Left renal pelvis (tissue), 4 donors: ENCODE data around the gene SYT3. TPM values are rescaled to one million over a fixed set of nuclear protein-coding genes. Genes with fewer than 3 reads are reported as not detected.

ENCODE experiments used
- DNase-seq, 4 donors: peaks; one replicate each; pipeline ENCODE4 v3.0.0-alpha.2; 2013; ENCODE audit warnings: low read depth in 4 of 4, low spot score in 3 of 4
- polyA plus RNA-seq, 4 donors: library from polyadenylated mRNA; unstranded; fragments of 120-200 nt; gene quantifications; one replicate each; pipeline ENCODE4 v1.2.1, GENCODE V29; 2013; ENCODE audit not compliant: insufficient read length in 4 of 4

The SYT3 gene
- polyA plus RNA-seq, 4 donors = 0.25 to 1.7 (median 0.75) TPM

DNA sequence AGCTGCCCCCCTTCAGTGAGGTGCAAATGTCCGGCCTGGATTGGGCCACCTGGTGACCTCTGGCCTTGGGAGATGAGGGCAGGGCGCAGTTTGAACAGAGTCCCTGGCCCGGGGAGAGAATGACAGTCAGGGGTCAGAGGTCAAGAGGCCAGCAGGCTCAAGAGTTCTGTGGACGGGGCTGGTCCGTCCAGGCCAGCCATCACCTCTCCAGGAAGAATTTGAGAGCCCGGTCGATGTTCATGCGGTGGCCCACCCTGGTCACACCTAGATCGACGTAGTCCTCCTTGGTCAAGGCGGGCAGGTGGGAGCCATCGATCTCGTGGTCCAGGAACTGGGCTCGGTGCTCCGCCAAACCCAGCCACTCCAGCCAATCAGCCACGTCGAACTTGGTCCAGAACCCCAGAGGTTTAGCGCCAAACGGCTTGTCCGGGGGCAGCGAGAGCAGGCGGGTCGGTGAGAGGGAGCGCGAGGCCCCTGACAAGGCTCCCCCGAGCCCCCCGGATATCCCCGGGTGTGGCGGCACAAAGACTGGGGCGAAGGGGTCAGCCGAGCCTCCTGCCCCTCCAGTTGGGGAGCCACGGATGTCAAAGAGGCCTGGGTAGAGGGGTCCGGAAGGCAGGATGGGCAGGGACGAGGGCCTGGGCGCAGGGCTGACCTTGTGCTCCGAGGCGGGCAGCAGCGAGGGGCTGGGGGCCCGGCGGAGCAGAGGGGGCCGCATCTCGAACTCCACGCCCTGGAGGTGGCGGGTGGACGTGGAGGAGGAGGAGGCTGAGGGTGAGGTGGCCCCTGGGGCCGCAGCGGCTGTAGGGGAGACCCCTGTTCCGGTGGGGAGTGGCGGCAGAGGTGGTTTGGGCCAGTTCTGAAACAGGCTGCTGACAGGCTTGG lies 22.3 kb upstream of the SYT3 start:
- DNase-seq = no peak

DNA sequence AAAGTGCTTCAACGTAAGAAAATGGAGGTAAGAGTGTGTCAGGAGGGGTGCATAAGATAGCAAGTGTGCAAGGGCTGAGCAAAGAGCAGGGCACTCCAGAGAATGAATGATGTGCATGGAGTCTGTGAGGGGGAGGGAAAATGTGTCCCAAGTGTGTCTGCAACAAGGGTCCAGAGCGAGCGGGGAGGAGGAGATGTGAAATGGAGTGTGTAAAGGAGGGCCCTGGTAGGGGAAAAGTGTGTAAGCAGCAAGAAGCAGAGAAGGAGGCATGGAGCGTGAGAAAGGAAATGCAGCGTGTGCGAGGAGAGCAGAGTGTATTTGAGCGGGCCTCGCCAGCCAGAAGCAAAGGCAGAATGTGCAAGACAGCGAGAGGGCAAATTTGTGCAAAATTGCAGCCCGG lies 21.3 kb upstream of the SYT3 start:
- DNase-seq = no peak

DNA sequence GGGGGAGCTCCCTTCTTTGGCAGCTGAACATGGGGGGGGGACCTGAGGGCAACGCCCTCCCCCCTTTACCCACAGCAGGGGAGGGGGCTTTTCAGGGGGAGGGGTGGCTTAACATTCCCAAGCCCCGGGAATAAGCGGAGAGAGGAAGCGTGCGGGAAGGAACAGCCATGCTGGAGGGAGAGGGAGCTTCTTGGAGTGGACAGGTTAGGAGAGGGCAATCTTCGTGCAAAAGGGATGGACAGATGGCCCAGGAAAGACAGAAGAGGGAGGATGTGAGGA lies 20.3 kb upstream of the SYT3 start:
- DNase-seq = no peak

DNA sequence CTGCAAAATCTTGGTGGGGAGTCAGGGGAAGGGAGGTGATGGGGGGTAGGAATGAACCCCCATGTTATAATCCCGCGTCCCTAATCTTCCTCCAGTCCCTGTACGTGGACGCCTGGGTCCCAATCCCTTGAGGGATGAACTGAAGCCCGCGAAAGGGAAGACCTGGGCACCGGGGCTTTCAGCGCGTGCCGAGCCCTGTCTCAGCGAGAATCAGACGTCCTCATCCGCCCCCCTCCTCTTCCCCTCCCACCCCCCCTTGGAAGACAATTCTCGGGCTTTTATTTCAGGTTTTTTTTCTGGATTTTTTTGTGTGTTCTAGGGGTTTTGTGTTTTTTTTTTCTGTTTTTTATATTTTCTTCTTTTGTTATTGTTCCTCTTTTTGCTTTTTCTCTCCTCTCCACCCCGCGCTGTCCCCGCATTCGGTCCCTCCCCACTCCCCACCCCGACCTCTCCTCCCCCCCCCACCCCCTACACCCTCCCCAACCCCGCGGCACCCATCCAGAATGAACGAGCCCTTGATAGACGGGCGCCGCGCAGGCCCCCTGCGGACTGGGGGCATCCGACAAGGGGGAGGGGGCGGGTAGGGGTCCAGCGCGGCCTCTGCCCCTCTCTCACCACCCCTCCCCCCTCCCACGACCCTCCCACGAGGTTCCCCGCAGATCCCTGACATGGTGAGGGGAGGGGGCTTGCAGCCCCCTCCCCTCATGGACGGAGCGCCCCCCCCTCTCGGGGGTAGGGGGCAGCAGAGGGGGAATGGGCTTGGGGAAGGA lies 19.8 kb upstream of the SYT3 start:
- no peak for DNase-seq

DNA sequence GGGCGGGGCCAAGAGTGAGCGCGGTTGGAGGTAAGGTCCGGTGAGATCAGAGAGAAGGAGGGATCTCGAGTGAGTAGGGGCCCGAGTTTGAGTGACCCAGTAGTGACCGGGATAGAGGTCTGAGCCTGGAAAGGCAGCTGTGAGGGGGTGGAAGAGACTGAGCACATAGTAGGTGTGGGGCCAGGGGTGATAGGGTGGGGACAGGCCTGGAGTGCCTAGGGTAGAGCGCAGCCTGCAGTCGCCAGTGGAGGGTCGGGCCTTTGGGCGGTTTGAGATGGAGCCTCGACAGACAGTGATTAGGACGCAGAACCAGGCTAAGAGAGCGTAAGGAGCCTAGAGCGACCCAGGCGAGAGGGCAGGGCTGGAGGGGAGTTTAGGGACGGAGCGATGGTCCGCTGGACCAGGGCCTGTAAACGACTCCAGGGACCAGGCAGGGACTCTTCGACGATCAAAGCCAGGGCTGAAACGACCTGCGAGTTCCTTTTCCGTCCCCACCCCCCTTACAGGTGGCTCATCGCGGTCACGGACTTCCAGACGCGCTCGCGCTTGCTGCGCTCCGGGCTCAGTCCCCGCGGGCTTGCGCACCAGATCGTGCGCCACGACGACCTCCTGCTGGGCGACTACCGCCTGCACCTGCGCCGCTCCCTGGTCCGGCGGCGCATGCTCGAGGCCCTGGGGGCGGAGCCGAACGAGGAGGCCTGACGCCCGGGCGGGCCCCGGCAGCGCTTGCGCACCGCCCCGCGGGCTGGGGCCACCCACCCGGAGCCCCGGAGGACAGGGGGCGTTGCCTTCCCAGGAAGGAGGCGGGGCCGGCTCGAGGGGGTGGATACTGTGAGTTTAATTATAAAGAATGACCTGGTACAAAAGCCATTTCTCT lies 19.0 kb upstream of the SYT3 start:
- DNase-seq = peak; percentile 74 to 78 (median 76)

DNA sequence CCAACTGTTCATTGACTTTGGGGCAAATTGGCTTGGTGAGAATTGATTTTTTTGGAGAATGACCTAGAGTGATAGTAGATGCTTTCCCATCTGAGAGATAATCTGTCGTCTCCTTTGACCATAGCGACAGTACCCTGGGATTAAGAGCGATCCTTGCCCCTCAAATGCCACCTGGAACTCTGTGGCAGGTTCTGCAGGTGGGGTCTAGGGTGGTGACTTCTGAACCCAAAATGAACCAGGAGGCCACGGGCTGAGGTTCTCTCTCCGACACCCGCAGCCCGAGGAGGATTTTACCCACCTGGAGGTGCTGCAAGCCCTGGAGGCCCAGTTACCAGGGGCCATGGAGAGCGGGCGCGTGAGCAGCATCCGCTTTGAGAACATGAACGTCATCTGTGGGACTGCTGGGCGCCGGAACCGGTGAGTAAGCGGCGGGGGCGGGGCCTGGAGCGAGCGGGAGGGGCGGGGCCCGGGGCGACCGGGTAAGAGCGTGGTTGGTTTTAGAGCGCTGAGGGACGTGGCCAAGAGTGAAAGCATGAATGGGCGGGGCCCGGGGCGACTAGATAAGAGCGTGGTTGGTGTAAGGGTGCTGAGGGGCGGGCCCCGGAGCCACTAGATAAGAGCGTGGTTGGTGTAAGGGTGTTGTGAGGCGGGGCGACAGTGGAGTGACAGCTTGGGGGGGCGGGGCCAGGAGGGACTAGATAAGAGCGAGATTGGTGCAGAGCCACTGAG lies 18.2 kb upstream of the SYT3 start:
- DNase-seq = peak; percentile 89 to 96 (median 94)

DNA sequence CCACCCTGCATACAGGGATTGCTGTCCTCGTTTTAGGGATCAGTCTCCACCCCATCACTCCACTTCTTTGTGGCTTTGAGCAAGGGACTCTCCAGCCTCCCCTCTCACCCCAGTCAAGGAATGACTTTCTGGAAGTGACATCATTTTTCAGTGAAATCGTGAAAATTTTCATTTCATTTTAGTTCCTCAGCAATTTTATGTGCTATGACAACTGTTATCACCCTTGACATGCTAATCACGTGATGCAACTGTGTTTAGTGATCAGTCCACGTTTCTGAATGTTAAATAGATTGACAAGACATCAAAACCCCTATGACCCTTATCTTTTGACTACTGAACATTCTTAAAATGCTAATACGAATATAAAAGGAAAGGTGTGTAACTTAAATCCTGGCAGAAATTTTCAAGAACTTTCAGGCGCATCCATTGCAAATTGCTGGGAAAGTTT lies 17.6 kb upstream of the SYT3 start:
- no peak for DNase-seq

DNA sequence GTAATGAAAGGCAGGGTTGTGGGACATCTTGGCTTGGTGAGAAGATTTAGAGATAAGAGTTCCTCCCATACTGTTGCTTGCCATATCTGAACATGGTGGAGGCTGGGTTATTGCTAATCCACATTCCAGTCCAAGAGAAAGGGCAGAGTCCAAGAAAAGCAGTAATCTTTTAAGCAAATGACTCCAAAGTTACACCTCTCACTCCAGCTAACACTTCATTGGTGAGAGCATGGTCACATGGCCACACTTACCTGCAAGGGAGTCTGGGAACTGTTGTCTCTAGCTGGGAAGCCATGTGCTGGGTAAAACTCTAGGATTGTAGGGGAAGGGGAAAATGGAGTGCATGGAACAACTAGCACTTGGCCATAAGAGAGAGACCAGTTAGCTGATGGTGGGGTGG lies 15.2 kb upstream of the SYT3 start:
- no peak for DNase-seq

DNA sequence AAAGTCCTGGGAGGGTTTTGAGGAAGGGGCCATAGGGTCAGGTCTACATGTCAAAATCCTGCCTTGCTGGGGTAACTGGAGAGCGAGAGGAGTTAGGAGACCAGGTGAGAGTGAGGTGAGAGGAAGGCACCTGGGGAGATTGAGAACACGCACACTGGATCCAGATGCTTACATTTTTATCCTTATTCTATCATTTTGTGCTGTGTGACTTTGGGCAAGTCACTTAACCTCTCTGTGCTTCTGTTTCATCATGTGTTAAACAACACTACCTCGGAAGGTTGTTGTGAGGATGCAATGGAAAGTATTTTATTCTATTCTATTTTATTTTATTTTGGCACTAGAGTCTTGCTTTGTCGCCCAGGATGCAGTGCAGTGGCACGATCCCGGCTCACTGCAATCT lies 13.0 kb upstream of the SYT3 start:
- no peak for DNase-seq

DNA sequence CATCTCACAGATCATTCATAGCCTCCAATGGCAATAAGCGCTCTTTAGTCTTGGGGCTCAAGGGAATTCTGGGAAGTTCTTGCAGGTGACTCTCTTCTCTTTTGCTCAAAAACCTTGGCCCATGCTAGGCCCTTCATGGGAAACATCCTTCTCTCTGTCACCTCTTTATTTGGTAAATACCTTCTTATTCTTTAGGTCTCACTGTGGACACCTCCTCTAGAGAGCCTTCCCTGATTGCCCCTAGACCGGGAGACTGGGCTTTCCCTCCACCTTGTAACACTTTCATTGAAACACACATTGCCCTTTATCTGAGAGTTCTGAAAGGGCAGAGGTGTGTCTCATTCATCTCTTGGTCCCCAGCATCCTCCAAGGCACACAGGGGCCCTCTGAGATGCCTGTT lies 11.5 kb upstream of the SYT3 start:
- DNase-seq = no peak

DNA sequence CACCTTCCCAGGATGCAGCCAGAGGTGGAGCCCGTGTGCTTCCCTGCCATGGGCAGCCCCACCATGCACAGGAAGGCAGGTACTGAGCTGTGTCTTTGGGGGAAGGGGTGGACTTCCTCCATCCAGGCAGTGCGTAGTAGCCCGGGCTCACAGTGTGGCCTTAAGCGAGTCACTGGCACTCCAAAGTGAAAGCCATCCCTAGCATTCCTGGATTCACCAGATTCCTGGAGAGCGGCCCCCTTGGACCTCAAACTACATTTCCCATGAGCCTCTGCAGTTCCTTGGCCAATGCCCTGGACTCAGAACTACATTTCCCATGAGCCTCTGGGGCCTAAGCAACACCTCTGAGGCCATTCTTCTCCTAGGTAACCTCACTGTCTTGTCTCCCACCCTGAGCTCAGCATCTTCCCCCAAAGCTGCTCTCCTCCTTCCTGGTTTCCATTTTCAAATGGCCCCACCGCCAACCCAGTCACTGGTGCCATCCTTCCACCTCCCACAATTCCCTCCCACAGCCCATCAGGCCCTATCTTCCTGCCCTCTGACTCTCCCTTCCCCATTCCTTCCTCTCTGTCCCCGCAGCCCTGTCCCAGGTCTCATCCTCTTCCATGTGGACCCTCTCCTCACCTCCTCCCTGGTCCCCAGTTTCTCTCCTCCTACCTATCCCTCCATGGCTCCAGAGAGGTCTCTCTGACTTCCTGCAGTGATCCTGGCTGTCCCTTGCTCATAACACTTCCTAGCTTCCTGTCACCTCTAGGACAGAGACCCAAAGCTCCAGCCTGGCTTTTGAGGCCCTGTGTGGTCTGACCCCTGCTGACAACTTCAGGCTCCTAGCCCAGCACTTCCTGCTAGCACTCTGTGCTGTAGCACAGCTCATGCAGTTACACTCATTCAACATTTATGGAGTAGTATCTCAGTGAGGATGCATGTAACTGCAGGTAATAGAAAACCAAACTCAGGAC lies 10.0 kb upstream of the SYT3 start, which contains the start of gene C19orf81:
Gene C19orf81 (plus strand): TSS at position 13 of the 959 bp plus-strand sequence. CDS start 0 bp downstream, at position 13.
- DNase-seq = no peak

DNA sequence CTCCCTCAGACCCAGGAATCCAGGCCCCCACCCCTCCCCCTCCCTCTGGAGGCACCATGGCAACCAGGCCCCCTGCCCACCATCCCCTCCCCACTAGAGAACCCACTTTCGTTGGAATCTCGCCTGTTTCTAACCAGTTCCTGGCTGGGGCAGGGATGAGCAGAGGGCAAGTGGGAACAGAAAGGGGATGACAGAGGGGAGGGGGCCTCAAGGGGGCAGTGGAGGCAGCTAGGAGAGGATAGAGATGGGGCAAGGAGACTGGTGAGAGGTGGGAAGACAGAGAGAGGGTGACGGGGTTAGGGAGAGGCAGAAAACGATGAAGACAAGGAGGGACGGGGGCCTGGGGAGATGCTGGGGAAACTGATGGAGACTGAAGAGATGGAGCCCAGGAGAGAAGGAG lies 9.0 kb upstream of the SYT3 start:
- DNase-seq = no peak

DNA sequence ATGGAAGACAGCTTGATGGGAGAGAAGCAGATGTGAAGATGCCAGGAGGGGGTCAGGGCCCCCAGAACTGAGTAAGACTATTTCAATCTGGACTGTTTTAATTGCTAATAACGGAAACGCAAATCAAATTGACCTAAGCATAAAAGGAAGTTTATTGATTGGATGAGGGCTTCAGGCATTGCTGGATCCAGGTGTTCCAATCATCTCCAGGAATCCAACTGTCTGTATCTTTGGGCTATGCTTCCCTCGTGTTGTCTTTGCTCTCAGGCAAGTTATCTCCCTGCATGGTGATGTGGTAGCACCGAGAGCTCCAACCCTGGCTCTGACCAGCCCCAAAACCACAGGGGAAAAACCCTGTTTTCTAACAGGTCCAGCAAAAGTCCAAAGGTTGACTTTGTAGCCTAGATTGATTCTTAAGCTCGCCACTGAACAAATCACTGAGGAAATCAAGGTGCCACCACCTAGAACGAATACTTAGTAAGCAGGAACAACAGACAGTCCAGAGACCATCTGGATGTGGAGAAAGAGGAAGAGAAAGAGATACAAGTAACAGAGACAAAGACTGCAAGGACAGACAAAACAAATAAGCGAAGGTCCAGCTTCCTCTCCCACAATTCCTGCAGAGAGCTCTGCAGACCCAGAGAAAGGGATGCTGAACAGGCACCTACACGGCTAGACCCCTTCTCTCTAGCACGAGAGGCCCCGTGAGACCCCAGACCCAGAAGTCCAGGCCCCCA lies 8.4 kb upstream of the SYT3 start:
- no peak for DNase-seq

DNA sequence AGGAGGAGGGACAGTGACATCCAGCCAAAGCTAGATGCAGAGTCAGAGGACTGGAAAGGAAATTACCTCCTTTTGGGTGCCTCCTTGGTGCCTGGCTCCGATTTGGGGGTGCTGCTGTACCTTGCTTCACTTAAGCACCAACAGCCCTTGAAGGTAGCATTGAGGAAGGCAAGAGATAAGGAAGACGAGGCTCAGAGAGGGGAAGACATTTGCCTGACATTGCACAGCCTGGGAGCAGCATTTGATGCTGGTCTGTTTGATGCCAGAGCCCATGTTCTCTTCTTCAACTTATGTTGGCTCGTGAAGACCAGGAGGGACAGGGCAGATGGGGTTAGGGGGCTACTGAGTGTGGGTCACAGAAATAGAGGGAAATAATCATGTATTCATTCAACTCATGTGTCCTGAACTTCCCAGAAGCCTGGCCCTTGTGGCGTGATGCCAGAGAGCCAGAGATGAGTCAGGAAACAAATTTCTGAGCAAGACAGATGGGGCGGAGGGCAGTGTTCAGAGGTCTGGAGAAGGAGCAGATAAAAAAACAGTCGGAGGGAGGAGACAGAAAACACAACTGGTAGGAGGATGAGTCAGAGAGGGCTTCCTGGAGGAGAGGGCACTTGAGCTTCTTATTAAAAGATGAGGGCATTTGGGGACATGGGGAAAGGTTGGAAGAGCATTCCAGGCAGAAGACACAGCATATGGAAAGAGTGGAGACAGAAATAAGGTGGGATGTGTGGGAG lies 6.6 kb upstream of the SYT3 start:
- DNase-seq = no peak

DNA sequence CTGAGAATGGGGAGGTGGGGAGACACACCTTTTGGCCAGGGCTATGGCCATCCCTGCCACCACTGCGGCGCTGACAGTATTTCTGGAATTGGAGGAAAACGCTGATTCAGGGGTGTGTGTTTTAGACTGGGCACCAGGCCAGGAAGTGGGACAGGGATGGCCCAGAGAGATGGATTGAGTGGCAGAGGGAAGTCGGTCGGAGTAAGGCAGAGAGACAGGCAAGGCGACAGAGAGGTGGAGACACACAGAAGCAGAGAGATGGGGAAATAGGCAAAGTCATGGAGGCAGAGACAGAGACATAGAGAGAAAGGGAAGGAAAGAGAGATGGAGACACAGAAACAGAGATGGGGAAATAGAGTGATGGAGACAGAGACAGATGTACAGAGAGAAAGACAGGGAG lies 5.4 kb upstream of the SYT3 start:
- no peak for DNase-seq

DNA sequence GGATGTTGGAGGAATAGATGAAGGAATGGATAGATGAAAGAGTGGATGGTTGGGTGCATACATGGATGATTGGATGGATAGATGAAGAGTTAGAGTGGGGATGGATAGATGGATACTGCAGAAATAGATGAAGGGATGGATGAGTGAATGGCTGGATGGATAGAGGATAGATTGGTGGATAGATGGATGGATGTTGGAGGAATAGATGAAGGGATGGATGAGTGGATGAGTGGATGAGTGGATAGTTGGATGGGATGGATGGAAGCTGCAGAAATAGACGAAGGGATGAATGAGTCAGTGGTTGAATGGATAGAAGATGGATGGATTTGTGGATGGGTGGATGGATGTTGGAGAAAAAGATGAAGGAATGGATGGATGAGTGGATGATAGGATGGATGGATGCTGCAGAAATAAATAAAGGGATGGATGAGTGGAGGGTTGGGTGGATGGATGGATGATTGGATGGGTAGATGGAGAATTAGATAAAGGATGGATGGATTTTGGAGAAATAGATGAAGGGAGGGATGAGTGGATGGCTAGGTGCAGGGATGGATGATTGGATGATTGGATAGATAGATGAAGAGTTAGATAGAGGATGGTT lies 4.7 kb upstream of the SYT3 start:
- no peak for DNase-seq

DNA sequence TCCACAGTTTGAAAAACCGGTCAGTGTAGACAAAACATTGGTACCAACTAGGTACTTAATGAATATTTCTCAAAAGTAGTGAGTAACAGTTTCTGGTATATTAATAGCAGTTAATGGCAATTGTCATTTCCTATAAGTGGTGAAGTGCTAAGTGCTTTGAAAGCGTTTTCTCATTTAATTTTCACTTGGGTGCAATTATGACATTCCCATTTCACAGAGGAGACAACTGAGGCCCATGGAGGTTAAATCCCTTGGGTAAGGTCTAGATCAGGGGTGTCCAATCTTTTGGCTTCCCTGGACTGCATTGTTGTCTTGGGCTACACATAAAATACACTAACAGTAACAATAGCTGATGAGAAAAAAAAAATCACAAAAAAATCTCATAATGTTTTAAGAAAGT lies 687 bp upstream of the SYT3 start:
- no peak for DNase-seq
